ENCODE results near the gene RAD9A.

RAD9A gene

DNA sequence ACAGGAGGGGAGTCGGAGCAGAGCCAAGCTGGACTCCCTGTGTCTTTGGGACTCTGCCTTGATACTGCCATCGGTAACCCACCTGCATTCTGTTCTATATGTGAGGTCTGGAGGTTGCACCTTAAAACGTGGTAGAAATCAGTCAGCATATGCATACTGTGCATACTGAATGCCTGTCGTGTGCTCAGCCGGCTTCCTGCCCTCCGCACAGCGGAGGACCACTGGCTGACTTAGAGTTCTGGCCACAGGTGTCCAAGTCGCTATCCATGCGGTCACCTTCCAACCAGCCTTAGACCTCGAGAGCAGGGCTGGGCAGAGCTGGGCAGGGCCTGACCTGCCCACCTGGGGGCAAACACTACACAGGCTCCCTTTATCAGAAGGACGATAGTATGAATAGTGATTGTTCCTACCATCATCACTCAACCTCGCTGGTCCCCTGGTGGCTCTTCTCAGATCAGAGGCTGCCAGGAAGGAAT lies 15.9 kb downstream of the RAD9A start:
- no peak overlapping the region for H3K4me3 ChIP-seq (ENCODE audit: low read depth, low read length)
- DNase-seq (ENCODE audit: low read depth): no peak
- TF ChIP-seq, protein P1, sequence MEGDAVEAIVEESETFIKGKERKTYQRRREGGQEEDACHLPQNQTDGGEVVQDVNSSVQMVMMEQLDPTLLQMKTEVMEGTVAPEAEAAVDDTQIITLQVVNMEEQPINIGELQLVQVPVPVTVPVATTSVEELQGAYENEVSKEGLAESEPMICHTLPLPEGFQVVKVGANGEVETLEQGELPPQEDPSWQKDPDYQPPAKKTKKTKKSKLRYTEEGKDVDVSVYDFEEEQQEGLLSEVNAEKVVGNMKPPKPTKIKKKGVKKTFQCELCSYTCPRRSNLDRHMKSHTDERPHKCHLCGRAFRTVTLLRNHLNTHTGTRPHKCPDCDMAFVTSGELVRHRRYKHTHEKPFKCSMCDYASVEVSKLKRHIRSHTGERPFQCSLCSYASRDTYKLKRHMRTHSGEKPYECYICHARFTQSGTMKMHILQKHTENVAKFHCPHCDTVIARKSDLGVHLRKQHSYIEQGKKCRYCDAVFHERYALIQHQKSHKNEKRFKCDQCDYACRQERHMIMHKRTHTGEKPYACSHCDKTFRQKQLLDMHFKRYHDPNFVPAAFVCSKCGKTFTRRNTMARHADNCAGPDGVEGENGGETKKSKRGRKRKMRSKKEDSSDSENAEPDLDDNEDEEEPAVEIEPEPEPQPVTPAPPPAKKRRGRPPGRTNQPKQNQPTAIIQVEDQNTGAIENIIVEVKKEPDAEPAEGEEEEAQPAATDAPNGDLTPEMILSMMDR (IDR thresholded peaks at IDR 0.05; ENCODE audit: low read depth, low read length): no peak
- TF ChIP-seq MAX (IDR thresholded peaks at IDR 0.05; ENCODE audit: low read depth, low read length): no peak
- TF ChIP-seq MYC (IDR thresholded peaks at IDR 0.05; ENCODE audit: low read depth, low read length): no peak
- no peak for TF ChIP-seq POLR2A (IDR thresholded peaks at IDR 0.05; ENCODE audit: extremely low read depth, insufficient read length)

DNA sequence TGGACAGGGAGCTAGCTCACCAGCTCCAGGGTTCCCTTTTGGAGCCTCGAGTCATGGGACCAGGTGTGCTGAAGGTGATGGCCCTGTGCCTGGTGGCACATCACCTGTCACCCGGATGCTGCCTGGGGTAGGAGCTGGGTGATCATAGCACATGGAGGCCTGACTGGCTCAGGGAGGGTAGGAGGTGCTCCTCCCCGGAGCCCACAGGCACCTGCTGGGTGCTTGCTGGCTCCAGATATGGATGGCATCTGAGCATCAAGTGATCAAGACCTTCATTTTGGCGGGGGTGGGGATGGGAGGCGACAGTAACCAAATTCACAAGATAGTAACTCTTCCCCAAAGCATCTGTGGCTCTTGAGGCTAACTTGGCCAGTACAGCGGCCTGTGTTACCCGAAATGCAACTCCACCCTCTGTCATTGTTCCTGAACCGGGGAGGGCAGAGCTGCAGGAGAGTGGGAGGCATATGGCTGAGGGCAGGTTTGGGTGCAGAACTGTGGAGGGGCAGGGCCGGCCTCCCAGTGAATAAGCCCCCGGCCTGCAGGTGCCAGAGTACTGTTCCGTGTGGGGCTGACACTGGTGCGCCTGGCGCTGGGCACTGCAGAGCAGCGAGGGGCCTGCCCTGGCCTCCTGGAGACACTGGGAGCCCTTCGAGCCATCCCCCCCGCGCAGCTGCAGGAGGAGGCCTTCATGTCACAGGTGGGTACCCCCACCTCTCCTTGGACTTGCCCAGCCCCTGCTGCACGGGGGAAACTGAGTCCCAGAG lies 16.8 kb downstream of the RAD9A start:
- TF ChIP-seq, protein P1 (IDR thresholded peaks at IDR 0.05; ENCODE audit: low read depth, low read length): no peak
- TF ChIP-seq MAX (IDR thresholded peaks at IDR 0.05; ENCODE audit: low read depth, low read length): no peak
- TF ChIP-seq MYC (IDR thresholded peaks at IDR 0.05; ENCODE audit: low read depth, low read length): no peak
- no peak for TF ChIP-seq POLR2A (IDR thresholded peaks at IDR 0.05; ENCODE audit: extremely low read depth, insufficient read length)
- peak overlapping the region; percentile 63 for H3K4me3 ChIP-seq (ENCODE audit: low read depth, low read length)
- DNase-seq (ENCODE audit: low read depth): peak; percentile 62

- peak; percentile 92 for DNase-seq (ENCODE audit: low read depth)
- TF ChIP-seq, protein P1 (IDR thresholded peaks at IDR 0.05; ENCODE audit: low read depth, low read length): no peak
- TF ChIP-seq MYC (IDR thresholded peaks at IDR 0.05; ENCODE audit: low read depth, low read length): peak; percentile 71
- peak; percentile 68 for TF ChIP-seq MAX (IDR thresholded peaks at IDR 0.05; ENCODE audit: low read depth, low read length)
- peak; percentile 69 for TF ChIP-seq POLR2A (IDR thresholded peaks at IDR 0.05; ENCODE audit: extremely low read depth, insufficient read length)
- H3K4me3 ChIP-seq (ENCODE audit: low read depth, low read length): peak overlapping the region; percentile 63
Observed at GRCh38 chr11:67409261-67409666, 17.5 kb downstream of the RAD9A start.

DNA sequence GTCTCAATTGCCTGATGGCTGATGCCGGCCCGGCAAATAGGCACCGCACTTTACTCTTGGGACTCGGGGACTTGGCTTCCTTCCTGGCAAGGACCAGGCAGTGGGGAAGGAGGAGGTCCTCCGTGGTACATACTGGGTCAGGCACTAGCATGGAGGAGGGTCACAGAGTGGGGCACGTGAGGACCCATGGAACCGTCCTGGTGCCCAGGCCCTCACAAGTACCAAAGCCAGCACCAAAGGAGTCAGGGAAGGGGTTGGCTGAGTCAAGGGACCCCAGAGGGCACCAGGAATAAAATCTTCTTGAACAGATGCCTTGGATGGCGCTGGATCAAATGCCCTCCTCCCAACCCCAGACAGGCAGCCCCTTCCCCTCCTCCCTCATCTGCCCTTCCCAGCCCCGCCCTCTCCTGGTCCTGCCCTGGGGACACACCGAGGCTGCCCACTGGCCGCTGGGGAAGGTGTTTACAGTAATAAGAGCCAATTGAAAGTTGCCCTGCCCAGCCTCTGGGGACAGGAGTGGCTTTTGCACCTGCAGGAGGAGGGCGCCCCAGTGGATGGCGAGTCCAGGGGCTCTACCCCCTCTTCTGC lies 18.1 kb downstream of the RAD9A start:
- peak overlapping the region; percentile 63 for H3K4me3 ChIP-seq (ENCODE audit: low read depth, low read length)
- peak; percentile 74 for DNase-seq (ENCODE audit: low read depth)
- TF ChIP-seq POLR2A (IDR thresholded peaks at IDR 0.05; ENCODE audit: extremely low read depth, insufficient read length): no peak
- TF ChIP-seq MYC (IDR thresholded peaks at IDR 0.05; ENCODE audit: low read depth, low read length): peak; percentile 54

DNA sequence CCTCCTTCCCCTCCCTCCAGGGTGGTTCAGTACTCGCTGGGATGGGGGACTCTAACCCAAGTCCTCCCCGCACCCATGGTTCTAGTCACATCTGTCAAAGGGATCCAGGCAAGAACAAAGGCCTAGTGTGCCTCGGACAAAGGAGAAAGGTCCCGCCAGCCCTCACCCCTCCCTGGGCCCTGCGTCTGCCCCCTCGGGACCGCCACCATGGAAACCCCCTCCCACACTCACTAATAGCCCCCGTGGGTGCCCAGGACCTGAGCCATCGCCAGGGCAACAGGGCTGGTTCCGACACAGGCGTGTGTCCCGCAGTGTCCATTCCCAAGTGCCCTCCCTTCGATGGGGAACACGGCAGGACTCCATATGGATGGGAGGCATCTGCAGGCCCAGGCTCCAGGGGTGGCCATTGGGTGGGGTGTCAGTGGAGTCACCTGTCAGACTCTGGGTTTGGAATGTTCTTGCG lies 18.6 kb downstream of the RAD9A start:
- DNase-seq (ENCODE audit: low read depth): no peak
- peak; percentile 11 for TF ChIP-seq POLR2A (IDR thresholded peaks at IDR 0.05; ENCODE audit: extremely low read depth, insufficient read length)
- TF ChIP-seq MAX (IDR thresholded peaks at IDR 0.05; ENCODE audit: low read depth, low read length): no peak
- TF ChIP-seq, protein P1 (IDR thresholded peaks at IDR 0.05; ENCODE audit: low read depth, low read length): no peak
- H3K4me3 ChIP-seq (ENCODE audit: low read depth, low read length): no peak overlapping the region

Measured in NB4 (cell line).